GM18505 (cell line): ENCODE data around the gene INSYN2B.

Experiments
- ATAC-seq: cut with Tn5 transposase; IDR thresholded peaks from one replicate; pipeline ENCODE4 v1.9.1; 2021; ENCODE audit not compliant: unreplicated experiment
- POLR2A ChIP-seq: IDR thresholded peaks from 4 replicates; pipeline ENCODE4 v1.6.1; 2011; ENCODE audit warnings: borderline replicate concordance; ENCODE audit not compliant: insufficient read depth, insufficient read length; ENCODE audit errors: extremely low read depth

INSYN2B gene

GRCh38 chr5:169939731-169940130 lies 40.6 kb downstream of the INSYN2B start:
- no peak for ATAC-seq
- no peak for TF ChIP-seq POLR2A

GRCh38 chr5:169938439-169938838 lies 41.9 kb downstream of the INSYN2B start:
- TF ChIP-seq POLR2A, result no peak
- no peak for ATAC-seq

GRCh38 chr5:169935762-169936161 lies 44.5 kb downstream of the INSYN2B start:
- no peak for ATAC-seq
- no peak for TF ChIP-seq POLR2A

GRCh38 chr5:169934990-169935389 lies 45.3 kb downstream of the INSYN2B start:
- ATAC-seq, result no peak
- TF ChIP-seq POLR2A, result no peak

- TF ChIP-seq POLR2A, result no peak
- no peak for ATAC-seq
These were observed 46.7 kb downstream of the INSYN2B start for GRCh38 chr5:169933616-169934015.

- ATAC-seq, result no peak
- TF ChIP-seq POLR2A, result no peak
These were observed 47.2 kb downstream of the INSYN2B start for GRCh38 chr5:169933127-169933526.

GRCh38 chr5:169923988-169924387 lies 56.3 kb downstream of the INSYN2B start:
- ATAC-seq, result no peak
- TF ChIP-seq POLR2A, result no peak

GRCh38 chr5:169922474-169922873 lies 57.8 kb downstream of the INSYN2B start:
- TF ChIP-seq POLR2A, result no peak
- no peak for ATAC-seq

- ATAC-seq, result no peak
- no peak for TF ChIP-seq POLR2A
These were observed 58.3 kb downstream of the INSYN2B start for GRCh38 chr5:169921949-169922348.

- TF ChIP-seq POLR2A, result no peak
- no peak for ATAC-seq
These were observed 58.9 kb downstream of the INSYN2B start for GRCh38 chr5:169921384-169921783.

GRCh38 chr5:169920474-169920873 lies 59.8 kb downstream of the INSYN2B start:
- TF ChIP-seq POLR2A, result no peak
- no peak for ATAC-seq

- no peak for ATAC-seq
- no peak for TF ChIP-seq POLR2A
These were observed 62.1 kb downstream of the INSYN2B start for GRCh38 chr5:169918228-169918627.

- ATAC-seq, result no peak
- no peak for TF ChIP-seq POLR2A
These were observed 62.8 kb downstream of the INSYN2B start for GRCh38 chr5:169917500-169917899.

- no peak for TF ChIP-seq POLR2A
These were observed 65.5 kb downstream of the INSYN2B start for GRCh38 chr5:169914766-169915165.

GRCh38 chr5:169913479-169913878 lies 66.8 kb downstream of the INSYN2B start:
- TF ChIP-seq POLR2A, result no peak
- ATAC-seq, result no peak

More at GRCh38 chr5:169914766-169915165, 65.5 kb downstream of the INSYN2B start:
- ATAC-seq, result no peak
